ENCODE measurements around the gene HIRIP3. TPM values are rescaled to one million over a fixed set of nuclear protein-coding genes. Genes with fewer than 3 reads are reported as not detected.
A peak's percentile ranks its signal among the peaks of the same experiment; 100 is the strongest.

Gene HIRIP3
- total RNA-seq, 1 donor from 2014 or later = 4.7 TPM

- H3K4me1 ChIP-seq = peaks cover 9% of the 10 kb centered on the region
- peaks cover 10% of the 10 kb centered on the region for H3F3A ChIP-seq (ENCODE audit: low read depth)
- Mint-ChIP-seq H3K27ac (no peak overlapping the region), H3K9me3 (no peaks in the 10 kb centered on the region), H3K27me3 (ENCODE audit: insufficient read depth, low read depth) (peaks cover 13% of the 10 kb centered on the region), H3K4me1 (peaks cover 28% of the 10 kb centered on the region), H3K36me3 (no peaks in the 10 kb centered on the region), H3K4me3 (no peak overlapping the region)
- H2AFZ ChIP-seq (replicated peaks) = no peak overlapping the region
- H3K9ac ChIP-seq = no peak overlapping the region
- no peaks in the 10 kb centered on the region for H3K79me2 ChIP-seq (ENCODE audit: low read depth)
- no peak for DNase-seq (ENCODE audit: low spot score)
- H4K20me1 ChIP-seq (ENCODE audit: low read depth) = peaks cover 37% of the 10 kb centered on the region
- peaks cover 5% of the 10 kb centered on the region for H3K27me3 ChIP-seq
- H3K4me3 ChIP-seq = no peak overlapping the region
- TF ChIP-seq EZH2phosphoT487 (IDR thresholded peaks at IDR 0.05) = no peak
- TF ChIP-seq CTCF (IDR thresholded peaks at IDR 0.05) = no peak
- no peak for TF ChIP-seq EZH2 (IDR thresholded peaks at IDR 0.05)
- no peaks in the 10 kb centered on the region for H3K9me3 ChIP-seq (ENCODE audit: low read depth)
- H3K36me3 ChIP-seq = no peaks in the 10 kb centered on the region
- H3K4me2 ChIP-seq = no peak overlapping the region
- no peak overlapping the region for H3K27ac ChIP-seq
Observed at GRCh38 chr16:30025574-30025973, 30.2 kb upstream of the HIRIP3 start.

- Histone ChIP-seq H3K27ac (no peak overlapping the region), H3K36me3 (no peaks in the 10 kb centered on the region), H3K4me3 (no peak overlapping the region), H3F3A (ENCODE audit: low read depth) (peaks cover 10% of the 10 kb centered on the region), H3K9me3 (ENCODE audit: low read depth) (no peaks in the 10 kb centered on the region), H3K9ac (no peak overlapping the region), H3K4me1 (peaks cover 9% of the 10 kb centered on the region), H3K4me2 (no peak overlapping the region), H2AFZ (replicated peaks) (no peak overlapping the region), H3K27me3 (peaks cover 8% of the 10 kb centered on the region), H4K20me1 (ENCODE audit: low read depth) (peaks cover 35% of the 10 kb centered on the region), H3K79me2 (ENCODE audit: low read depth) (no peaks in the 10 kb centered on the region)
- Mint-ChIP-seq H3K36me3 (no peaks in the 10 kb centered on the region), H3K4me1 (peaks cover 26% of the 10 kb centered on the region), H3K27me3 (ENCODE audit: insufficient read depth, low read depth) (peaks cover 15% of the 10 kb centered on the region), H3K27ac (no peak overlapping the region), H3K9me3 (no peaks in the 10 kb centered on the region), H3K4me3 (no peak overlapping the region)
- no peak for DNase-seq (ENCODE audit: low spot score)
- TF ChIP-seq CTCF (IDR thresholded peaks at IDR 0.05) (no peak), EZH2 (IDR thresholded peaks at IDR 0.05) (no peak), EZH2phosphoT487 (IDR thresholded peaks at IDR 0.05) (no peak)
Observed at GRCh38 chr16:30025156-30025555, 29.7 kb upstream of the HIRIP3 start.

- no peaks in the 10 kb centered on the region for H3K9me3 Mint-ChIP-seq
Observed at GRCh38 chr16:30024451-30024850, 29.0 kb upstream of the HIRIP3 start.

GRCh38 chr16:30023586-30023985, 28.2 kb upstream of the HIRIP3 start:
- Histone ChIP-seq H3K27ac (no peak overlapping the region), H3K9me3 (ENCODE audit: low read depth) (no peaks in the 10 kb centered on the region), H3K9ac (no peak overlapping the region), H2AFZ (replicated peaks) (no peak overlapping the region), H3F3A (ENCODE audit: low read depth) (no peaks in the 10 kb centered on the region), H3K4me1 (peaks cover 4% of the 10 kb centered on the region), H3K27me3 (peaks cover 8% of the 10 kb centered on the region), H3K4me3 (no peak overlapping the region), H4K20me1 (ENCODE audit: low read depth) (peaks cover 19% of the 10 kb centered on the region), H3K4me2 (no peak overlapping the region), H3K79me2 (ENCODE audit: low read depth) (no peaks in the 10 kb centered on the region), H3K36me3 (no peaks in the 10 kb centered on the region)
- Mint-ChIP-seq H3K36me3 (no peaks in the 10 kb centered on the region), H3K4me3 (no peak overlapping the region), H3K27ac (no peak overlapping the region), H3K4me1 (peaks cover 12% of the 10 kb centered on the region), H3K27me3 (ENCODE audit: insufficient read depth, low read depth) (peaks cover 19% of the 10 kb centered on the region), H3K9me3 (no peaks in the 10 kb centered on the region)
- DNase-seq (ENCODE audit: low spot score) = no peak
- TF ChIP-seq EZH2phosphoT487 (IDR thresholded peaks at IDR 0.05) (no peak), EZH2 (IDR thresholded peaks at IDR 0.05) (no peak), CTCF (IDR thresholded peaks at IDR 0.05) (no peak)

More at GRCh38 chr16:30024451-30024850, 29.0 kb upstream of the HIRIP3 start:
- Histone ChIP-seq H3K27me3 (peaks cover 8% of the 10 kb centered on the region), H3K4me1 (peaks cover 9% of the 10 kb centered on the region), H4K20me1 (ENCODE audit: low read depth) (peaks cover 28% of the 10 kb centered on the region), H3K27ac (no peak overlapping the region), H3K36me3 (no peaks in the 10 kb centered on the region), H3K9ac (no peak overlapping the region), H3F3A (ENCODE audit: low read depth) (peaks cover 7% of the 10 kb centered on the region), H3K4me3 (no peak overlapping the region), H3K79me2 (ENCODE audit: low read depth) (no peaks in the 10 kb centered on the region), H3K4me2 (no peak overlapping the region), H3K9me3 (ENCODE audit: low read depth) (no peaks in the 10 kb centered on the region), H2AFZ (replicated peaks) (no peak overlapping the region)
- Mint-ChIP-seq H3K27ac (peak overlapping the region; percentile 82), H3K4me3 (no peak overlapping the region), H3K36me3 (no peaks in the 10 kb centered on the region), H3K27me3 (ENCODE audit: insufficient read depth, low read depth) (peaks cover 17% of the 10 kb centered on the region), H3K4me1 (peaks cover 19% of the 10 kb centered on the region)
- TF ChIP-seq EZH2 (IDR thresholded peaks at IDR 0.05) = no peak
- no peak for DNase-seq (ENCODE audit: low spot score)
